Measurements from ENCODE around the gene EEF1AKMT1.
"Not testable (repeated sequence)": the region's sequence is repeated elsewhere in the genome, so short reads cannot be mapped to it uniquely, and the experiment has no call there.

Gene EEF1AKMT1

GRCh38 chr13:20699715-20700114, 74.0 kb downstream of the EEF1AKMT1 start:
- no peak for DNase-seq (ENCODE audit: low read depth in 2 of 2)

GRCh38 chr13:20696073-20696472, 77.7 kb downstream of the EEF1AKMT1 start:
- DNase-seq (ENCODE audit: low read depth in 2 of 2), result no peak

- DNase-seq (ENCODE audit: low read depth in 2 of 2), result no peak
These were observed 82.1 kb downstream of the EEF1AKMT1 start for GRCh38 chr13:20691616-20692015.

- no peak for DNase-seq (ENCODE audit: low read depth in 2 of 2)
These were observed 84.5 kb downstream of the EEF1AKMT1 start for GRCh38 chr13:20689291-20689690.

- no peak for DNase-seq (ENCODE audit: low read depth in 2 of 2)
These were observed 86.7 kb downstream of the EEF1AKMT1 start for GRCh38 chr13:20686863-20687579.

- no peak for DNase-seq (ENCODE audit: low read depth in 2 of 2)
These were observed 87.6 kb downstream of the EEF1AKMT1 start for GRCh38 chr13:20686167-20686566.

GRCh38 chr13:20685092-20685491, 88.7 kb downstream of the EEF1AKMT1 start:
- DNase-seq (ENCODE audit: low read depth in 2 of 2), result no peak

- DNase-seq (ENCODE audit: low read depth in 2 of 2), result no peak
These were observed 89.2 kb downstream of the EEF1AKMT1 start for GRCh38 chr13:20684546-20684945.

- DNase-seq (ENCODE audit: low read depth in 2 of 2), result no peak
These were observed 89.7 kb downstream of the EEF1AKMT1 start for GRCh38 chr13:20684041-20684440.

- no peak for DNase-seq (ENCODE audit: low read depth in 2 of 2)
These were observed 91.7 kb downstream of the EEF1AKMT1 start for GRCh38 chr13:20682061-20682460.

GRCh38 chr13:20681481-20681880, 92.3 kb downstream of the EEF1AKMT1 start:
- not testable (repeated sequence) for DNase-seq (ENCODE audit: low read depth in 2 of 2)

GRCh38 chr13:20680416-20681080, 93.2 kb downstream of the EEF1AKMT1 start:
- DNase-seq (ENCODE audit: low read depth in 2 of 2), result no peak

- DNase-seq (ENCODE audit: low read depth in 2 of 2), result no peak
These were observed 93.9 kb downstream of the EEF1AKMT1 start for GRCh38 chr13:20679879-20680278.

All from stimulated activated CD8-positive, alpha-beta memory T cell treated with anti-CD3 and anti-CD28 coated beads, Interleukin-2, amount 100 ng/mL, for 1 hour (primary cell).